LNCAP (cell line): ENCODE measurements around the gene THOC1.

ENCODE experiments used
- TF ChIP-seq, protein P1 (sequence below): fragments of 450-650 bp; IDR thresholded peaks from 2 replicates; pipeline ENCODE4 v1.5.1; 2017; ENCODE audit warnings: mild to moderate bottlenecking

The THOC1 gene

GRCh38 chr18:305003-305501 is 37.2 kb upstream of the THOC1 start:
- TF ChIP-seq, protein P1, sequence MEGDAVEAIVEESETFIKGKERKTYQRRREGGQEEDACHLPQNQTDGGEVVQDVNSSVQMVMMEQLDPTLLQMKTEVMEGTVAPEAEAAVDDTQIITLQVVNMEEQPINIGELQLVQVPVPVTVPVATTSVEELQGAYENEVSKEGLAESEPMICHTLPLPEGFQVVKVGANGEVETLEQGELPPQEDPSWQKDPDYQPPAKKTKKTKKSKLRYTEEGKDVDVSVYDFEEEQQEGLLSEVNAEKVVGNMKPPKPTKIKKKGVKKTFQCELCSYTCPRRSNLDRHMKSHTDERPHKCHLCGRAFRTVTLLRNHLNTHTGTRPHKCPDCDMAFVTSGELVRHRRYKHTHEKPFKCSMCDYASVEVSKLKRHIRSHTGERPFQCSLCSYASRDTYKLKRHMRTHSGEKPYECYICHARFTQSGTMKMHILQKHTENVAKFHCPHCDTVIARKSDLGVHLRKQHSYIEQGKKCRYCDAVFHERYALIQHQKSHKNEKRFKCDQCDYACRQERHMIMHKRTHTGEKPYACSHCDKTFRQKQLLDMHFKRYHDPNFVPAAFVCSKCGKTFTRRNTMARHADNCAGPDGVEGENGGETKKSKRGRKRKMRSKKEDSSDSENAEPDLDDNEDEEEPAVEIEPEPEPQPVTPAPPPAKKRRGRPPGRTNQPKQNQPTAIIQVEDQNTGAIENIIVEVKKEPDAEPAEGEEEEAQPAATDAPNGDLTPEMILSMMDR: no peak

GRCh38 chr18:303607-304006 is 35.8 kb upstream of the THOC1 start:
- TF ChIP-seq, protein P1: no peak

DNA sequence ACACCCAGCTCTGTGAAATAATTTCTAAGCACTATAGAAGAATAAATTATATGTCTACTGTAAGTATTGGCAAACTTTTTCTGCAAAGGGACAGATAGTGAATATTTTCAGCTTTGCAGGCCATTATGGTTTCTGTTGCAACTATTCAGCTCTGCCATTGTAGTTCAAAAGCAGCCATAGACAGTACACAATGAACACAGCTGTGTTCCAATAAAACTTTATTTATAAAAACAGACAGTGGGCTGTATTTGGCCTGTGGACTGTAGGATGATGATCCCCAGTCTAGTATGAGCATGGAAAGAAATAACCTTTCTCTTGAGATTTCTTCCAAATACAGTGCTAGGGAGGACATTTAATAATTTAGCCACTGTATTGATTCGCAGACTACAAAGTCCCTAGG is 35.2 kb upstream of the THOC1 start:
- TF ChIP-seq, protein P1: no peak

DNA sequence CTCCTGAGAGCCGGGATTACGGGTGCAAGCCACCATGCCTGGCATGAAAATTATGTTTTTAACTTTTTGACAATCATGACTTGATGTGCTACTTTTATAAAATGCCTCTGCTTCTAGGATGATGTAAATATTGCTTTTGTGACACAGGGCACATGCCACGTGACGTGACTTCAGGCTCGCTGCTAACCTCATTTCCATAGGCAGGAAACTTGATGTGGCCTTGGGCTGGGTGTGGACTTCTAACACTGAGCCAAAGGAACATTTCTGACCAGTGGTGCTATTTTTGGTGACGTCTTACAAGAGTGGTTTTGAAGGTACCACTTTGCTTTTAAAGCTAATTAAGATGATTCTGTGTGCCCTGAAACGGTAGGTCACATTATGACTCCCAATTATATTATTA is 34.2 kb upstream of the THOC1 start:
- TF ChIP-seq, protein P1: no peak

DNA sequence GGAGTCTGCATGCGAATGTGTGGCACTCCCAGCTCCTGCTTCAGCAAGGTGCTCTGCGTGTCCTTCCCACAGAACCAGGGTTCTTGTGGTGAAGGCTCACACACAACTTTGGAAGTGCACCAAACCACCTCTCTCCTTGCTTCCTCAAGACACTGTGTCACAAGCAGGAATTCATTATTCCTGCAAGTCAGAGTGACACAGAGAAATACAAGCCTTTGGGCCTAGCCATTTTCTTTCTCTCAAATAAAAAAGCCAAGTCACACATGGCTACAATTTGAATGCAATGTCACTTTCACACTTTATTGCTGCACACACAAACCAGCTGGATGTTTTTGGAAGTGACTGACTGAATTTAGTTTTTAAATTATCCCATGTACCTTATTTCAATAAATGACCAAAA is 30.1 kb upstream of the THOC1 start:
- TF ChIP-seq, protein P1: no peak

DNA sequence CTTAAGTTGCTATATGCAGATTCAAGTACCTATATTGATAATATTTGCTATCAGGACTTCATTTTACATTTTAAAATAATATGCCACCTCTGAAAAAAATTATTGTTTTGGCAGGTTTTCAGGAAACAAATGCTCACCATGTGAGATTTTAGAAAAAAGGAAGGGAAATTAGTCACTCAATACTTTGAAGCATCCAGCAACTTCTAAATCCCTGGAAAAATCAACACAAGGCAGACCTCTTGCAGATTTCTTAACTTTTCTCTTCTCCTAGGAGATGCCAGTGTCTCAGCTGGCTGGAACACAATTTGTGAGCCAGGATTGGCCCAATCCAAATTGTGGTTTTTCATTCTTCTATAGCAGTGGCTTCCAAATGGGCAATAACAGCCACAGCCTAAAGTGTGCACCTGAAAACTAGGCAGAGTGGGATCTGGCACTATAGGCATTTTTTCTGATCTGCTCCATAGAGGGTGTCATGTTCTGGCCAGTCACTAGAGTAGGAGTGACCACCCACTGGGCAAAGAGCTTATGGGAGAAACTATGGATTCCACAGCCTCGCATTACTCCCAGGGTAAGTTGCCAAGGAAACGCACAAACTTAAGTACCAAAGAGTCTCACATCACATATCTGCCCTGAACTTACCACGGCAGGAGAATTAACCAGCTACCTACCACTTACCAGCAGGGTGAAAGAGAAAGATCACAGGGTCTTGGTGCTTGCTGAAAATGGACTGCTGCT is 28.1 kb upstream of the THOC1 start:
- TF ChIP-seq, protein P1: no peak

GRCh38 chr18:294566-294965 is 26.7 kb upstream of the THOC1 start:
- TF ChIP-seq, protein P1: no peak
